SIG-M5 (cell line): ENCODE measurements around the gene CCL11.
A peak's percentile ranks its signal among the peaks of the same experiment; 100 is the strongest.

Experiments used
- DNase-seq: peaks from one replicate; lab custom pipeline; 2025; lab: John Stamatoyannopoulos, UW

CCL11 gene

DNA sequence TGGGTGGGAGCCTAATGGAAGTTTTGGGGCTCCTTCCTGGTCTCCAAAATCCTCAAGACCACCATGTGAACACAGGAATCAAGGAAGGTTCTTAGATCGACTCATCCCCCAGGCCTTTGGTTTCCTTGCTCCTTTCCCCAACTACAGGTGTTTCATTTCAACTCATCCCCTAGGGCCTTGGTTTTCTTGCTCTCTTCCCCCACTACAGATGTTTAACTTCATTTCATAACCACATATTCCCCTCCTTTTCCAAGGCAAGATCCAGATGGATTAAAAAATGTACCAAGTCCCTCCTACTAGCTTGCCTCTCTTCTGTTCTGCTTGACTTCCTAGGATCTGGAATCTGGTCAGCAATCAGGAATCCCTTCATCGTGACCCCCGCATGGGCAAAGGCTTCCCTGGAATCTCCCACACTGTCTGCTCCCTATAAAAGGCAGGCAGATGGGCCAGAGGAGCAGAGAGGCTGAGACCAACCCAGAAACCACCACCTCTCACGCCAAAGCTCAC, at the start of gene CCL11:
CCL11 (plus strand) TSS at position 457 of the 507 bp plus-strand sequence. CDS start 67 bp downstream, outside the sequence.
- DNase-seq = no peak

DNA sequence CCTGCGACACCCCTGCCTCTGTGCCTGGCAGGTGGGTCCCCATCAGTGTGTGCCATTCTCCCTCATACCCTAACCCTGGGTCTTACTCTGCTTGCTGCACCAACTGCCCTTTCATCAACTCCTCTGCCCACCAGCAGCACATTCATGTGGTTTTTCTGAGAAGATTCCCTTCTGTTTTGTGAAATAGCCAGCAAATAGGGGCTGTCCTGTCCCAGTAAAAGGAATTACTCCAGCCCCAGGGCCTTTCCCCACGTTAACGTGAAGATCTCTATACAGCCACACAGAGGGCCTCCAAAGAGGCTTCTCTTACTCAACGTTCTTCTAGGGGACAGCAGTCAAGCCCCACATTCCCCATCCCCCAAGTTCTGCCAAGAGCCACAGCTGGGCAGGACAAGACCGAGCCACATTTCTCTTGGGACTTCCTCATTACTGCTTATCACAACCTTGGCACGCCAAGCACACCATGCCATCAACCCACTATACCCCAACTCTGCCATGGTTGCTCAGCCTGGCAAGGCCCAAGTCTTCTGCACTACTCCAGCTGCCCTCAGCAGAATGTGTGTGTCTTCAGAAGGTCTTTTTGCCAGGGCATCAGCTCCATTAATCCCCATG, 49.2 kb upstream of the CCL11 start:
- DNase-seq = no peak

DNA sequence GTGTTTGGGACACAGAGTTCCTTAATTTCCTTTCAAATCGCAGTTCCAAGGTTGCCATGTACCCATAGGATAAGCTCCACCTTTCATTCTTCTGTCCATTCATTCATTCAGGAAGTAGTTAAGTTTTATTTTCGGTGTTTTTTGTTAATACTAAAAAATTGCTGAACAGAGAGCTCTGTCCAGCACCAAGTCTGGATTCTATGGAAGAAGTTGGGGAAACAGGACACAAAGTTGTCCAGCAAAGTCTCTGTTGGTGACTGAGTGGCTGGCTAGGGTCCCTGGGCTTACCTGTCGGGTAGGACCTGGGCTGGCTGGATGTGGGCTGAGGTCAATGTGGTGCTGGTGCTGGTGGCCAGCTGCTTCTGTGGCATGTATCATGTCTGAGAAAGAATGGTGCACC, 48.1 kb upstream of the CCL11 start:
- DNase-seq = no peak

DNA sequence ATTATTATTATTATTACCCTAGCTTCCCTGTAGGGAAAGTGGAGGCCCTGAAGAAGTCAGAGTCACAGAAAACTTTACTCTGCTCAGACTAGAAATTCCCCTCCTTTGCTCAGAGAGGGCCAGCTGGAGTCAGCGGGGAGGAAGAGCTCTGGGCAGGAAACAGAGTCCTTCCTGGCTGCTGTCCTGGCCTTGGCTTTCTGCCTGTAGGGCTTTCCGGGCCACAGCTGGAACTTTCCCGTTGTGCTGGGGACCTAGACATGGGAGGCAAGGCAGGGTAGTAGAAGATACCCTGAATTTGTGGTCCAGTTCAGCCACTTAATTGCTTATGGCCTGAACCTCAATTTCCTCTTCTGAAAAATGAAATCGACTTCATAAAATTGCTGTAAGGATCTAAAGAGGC, 44.5 kb upstream of the CCL11 start:
- DNase-seq = no peak

DNA sequence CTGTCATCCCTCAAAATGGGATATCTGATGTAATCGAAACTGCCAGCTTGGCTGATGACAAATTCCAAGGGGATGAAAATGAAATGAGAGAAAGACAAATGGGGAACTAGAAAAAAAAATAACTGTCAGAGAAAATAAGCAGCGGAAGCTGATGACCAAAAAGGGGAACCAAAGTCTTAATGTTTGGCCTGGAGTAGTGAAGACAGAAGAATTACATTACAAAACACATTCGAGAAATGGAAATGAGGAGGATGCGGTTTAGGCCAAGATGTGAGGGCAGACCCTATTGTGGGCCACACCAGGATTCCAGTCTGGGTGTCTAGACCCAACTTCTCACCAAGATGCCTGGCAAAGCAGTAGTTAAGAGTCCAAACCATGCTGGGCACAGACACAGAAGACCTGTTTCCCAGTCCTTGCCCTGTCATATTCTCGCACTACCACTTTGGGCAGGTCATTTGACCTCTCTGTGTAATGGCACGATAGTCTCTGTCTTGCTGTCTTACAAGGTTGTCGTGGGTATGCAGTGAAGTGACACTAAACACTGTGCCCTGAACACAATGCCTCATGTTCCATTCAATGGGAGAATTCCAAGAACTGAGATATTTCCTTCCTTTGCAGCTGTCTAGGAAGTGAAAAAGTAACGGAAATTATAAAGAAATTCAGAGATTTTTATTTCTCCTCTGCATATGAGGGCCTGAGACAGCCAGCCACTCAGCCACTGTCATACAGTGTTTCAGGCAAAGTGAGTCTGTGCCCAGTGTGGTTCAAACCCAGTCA, 42.8 kb upstream of the CCL11 start:
- peak; percentile 44 for DNase-seq

DNA sequence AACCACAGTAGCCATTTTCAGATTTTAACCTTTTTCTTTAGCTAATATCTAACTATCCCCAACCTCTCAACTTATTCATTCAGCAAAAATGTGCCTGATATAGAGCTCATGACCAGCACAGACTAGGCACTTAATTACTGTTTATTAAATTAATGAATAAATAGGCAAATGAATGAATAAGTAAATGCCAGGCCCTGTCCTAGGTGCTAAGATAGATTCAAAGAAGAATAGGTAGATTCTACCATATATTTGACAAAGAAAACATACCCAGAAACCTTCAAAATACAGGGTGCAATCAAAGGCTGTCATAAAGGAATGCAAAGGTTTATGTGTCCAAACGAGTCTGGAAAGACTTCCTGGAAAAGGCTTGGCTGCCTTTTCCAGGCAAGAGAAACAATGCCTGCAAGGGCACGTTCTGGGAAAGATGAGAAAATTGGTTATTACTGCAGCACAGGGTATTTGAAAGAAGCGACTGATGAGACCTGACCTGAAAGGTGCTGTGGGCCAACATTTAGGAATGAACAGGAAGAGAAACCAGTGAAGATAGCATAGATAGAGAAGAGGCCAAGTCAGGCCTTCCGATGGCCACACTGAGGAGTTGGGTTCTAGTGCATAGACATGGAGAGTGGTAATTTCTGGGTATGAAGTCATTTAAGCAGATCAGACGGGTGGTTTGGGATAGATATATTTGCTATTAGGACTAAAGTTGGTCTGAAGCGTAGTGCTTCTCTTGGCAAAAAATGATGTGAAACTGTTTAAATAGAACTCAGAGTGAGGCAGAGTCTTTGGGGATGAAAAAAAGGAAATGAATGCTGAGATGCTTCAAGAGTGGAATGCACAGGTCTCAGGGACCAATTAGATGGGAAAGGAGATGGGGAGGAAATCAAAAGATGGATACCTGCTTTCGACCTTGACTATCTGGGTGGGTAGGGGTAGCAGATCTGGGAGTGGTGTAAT, 41.9 kb upstream of the CCL11 start:
- DNase-seq = no peak

DNA sequence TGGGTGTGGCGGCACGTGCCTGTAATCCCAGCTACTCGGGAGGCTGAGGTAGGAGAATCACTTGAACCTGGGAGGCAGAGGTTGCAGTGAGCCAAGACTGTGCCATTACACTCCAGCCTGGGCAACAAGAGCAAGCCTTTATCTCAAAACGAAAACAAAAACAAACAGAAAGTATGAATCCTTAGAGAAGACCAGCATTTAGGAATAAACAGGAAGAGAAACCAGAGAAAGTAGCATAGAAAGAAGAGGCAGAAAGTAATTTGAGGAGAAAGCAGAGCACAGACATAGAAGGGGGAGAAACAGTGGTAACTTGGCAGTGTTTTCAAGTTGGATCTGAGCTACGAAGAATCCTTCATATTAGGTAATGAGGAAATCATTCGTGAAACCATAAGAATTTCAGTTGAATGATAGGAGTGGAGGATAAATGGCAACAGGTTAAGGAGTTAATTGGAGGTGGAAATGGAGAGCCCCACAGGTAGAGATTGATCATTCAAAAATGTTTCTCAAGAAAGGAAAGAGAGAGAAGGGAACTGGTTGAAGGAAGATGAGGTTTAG, 40.1 kb upstream of the CCL11 start:
- DNase-seq = no peak

DNA sequence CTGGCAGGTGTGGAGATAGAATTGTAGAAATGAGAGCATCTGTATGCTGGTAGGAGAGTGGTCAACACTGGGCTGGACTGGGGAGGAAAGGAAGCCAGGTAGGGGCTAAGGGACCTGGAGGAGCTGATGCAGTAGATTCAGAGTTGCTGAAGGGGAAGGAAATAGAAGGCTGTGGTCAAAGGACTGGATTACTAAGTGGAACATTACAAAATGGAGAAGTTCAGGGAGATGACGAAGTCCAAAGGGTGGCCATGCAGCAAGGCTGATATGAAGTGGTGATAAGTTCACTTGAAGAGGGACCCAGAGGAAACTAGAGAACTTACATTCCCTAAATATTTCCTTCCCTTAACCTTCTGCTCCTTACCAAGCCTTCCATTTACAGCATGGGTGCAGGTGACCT, 39.1 kb upstream of the CCL11 start:
- DNase-seq = peak; percentile 38

DNA sequence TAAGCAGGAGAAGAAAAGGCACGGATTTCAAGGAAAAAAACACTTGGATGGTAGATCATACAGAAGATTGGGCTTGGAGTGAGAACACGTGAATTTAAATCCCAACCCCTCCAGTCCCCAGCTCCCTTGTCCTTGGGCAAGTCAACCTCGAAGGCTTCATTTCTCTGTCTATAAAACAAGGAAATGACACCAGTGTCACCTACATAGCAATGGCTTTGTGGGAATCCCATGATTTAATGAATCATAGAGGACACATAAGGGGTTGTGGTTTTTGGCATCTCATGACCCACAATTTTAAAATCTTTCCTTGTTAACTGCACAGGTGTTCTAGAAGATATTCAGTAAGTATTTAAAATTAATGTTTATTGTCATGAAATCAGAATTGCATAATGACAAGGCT, 38.7 kb upstream of the CCL11 start:
- DNase-seq = no peak

DNA sequence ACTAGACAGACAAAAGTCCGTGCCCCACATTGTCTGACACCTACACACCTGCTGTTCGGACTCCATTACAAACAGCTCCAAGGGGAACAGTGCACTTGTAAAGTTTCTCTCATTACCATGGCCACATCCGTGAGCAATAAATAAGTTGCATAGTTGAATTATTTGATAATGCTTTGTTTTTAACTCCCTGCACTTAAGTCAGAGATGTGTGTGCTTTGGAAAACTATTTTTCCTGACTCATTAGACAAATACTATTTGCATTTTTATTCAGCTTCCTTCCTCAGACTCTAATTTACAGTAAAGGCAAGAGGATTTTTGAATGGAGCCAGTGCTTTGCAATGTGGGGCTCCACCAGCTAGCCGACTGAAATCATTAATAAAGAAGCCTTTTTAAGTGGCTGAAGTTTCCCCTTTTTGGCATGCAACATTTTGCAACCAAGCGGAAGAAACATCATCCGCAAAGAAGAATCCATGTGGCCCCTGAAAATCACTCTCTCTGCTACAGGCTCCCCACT, 37.0 kb upstream of the CCL11 start:
- DNase-seq = no peak

DNA sequence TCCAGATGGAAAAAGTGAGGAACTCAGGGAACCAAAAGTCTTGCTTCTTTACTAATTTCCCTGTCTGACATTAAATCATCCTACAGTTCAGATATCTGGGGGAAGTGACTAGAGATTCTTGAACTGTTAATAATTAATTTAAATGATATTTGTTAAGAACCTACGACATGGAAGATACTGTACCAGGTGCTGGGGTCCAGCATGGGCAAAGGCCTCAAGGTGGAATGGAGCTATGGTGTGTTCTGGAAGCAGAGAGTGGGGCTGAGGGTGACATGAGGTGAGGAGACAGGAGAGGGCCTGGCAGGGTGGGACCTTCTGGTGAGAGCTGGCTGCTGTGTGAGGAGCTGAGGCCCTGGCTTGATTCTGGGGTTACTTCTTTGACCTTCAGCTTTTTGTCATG, 36.5 kb upstream of the CCL11 start:
- no peak for DNase-seq

DNA sequence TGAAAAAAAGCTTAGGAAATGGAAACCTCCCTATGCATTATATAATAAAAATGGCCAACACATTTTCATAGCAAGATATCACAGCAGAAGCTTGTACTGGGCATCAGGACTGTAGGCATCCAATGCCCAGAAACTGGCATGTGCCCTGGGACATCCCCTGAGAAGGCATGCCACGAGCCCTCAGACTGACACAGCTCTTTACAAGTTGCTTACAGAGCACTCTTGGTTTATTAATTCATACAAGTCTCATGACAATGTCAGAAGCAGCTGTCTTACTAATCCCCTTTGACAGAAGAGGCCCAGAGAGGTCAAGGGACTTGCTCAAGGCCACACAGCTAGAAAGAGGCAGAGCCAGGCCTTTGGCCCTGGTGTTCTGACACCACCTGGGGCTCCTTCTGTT, 36.1 kb upstream of the CCL11 start:
- DNase-seq = no peak

DNA sequence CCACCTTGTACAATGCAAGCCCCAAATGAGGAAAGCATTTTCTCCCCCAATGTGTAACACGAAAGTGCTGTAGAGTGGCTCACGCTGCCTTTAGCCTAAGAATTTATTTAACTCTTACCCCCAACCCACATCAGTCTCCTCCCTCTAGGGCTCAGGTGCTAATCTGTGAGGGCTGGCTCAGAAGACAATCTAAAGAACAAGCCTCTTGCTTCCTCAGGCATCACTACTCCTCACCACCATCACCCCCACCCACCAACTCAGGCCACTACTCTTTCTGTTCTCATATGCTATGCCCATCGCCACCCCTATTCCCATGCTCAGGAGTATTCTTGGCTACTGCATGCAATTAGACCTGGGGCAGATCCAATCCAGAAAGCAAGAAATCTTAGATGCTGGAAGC, 34.4 kb upstream of the CCL11 start:
- DNase-seq = no peak

DNA sequence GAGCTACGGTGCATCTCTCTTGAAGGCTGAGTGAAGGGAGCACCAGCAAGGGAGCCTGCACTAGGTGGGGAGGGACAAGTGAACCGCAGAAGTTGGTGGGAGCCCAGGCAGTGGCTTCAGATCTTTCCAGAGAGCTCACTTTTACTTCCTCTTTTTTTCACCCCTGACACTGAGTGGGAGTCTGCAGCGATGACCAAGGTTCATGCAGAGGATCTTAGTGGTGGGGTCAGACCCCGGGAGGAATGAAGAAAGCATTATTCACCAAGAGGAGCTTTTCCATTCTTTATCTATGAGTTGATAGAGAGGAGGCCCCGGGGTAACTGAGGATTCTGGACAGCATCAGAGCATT, 33.5 kb upstream of the CCL11 start:
- DNase-seq = no peak

DNA sequence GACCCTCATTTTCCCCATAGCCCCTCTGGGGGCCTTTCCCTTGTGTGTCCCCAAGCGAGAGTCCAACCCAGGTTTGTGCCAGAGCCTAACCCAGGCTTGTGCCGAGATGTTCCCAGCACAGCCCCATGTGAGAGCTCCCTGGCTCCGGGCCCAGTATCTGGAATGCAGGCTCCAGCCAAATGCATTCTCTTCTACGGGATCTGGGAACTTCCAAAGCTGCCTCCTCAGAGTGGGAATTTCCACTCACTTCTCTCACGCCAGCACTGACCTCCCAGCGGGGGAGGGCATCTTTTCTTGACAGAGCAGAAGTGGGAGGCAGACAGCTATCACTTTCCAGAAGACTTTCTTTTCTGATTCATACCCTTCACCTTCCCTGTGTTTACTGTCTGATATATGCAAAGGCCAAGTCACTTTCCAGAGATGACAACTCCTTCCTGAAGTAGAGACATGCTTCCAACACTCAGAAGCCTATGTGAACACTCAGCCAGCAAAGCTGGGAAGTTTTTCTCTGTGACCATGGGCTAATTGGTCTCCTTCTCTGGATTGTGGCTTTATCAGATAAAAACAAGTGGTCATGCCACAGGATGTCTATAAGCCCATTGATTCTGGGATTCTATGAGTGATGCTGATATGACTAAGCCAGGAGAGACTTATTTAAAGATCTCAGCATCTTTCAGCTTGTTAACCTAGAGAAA, 33.0 kb upstream of the CCL11 start:
- DNase-seq = no peak

DNA sequence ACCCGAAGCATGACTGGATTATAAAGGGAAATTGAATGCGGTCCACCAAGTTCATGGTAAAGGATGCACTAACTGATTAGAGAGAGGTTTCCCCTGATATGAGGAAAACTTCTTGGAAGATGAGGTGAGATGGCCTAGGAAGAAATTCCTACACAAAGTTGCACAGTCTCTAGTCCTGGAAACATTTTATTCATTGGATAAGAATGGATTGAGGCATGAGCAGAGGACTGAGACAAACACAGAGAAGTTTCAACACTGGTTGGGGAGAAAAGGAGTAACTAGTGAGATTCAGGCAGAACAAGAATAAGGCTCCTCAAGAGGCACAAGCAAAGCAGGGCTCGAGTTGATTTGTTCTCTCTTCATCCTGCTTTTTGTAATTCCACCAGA, 32.4 kb upstream of the CCL11 start:
- DNase-seq = no peak

DNA sequence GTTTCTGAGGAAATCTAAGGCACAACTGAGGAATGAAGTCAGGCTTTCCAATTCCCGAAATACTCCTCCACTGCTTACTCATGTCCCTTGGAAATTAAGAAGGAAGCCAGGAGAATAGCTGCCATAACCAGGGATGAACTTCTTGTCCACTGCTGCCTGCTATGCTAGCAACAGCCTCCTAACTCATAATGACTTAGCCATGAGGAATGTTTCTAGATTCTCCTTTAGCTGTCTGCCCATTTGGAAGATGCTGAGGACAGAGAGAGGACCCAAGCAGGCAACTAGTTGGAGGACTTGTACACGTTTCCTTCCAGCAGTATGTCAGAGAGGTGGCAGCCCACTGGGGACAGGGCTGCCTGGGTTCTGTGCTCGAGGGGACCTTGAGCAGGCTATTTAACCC, 31.4 kb upstream of the CCL11 start:
- no peak for DNase-seq

DNA sequence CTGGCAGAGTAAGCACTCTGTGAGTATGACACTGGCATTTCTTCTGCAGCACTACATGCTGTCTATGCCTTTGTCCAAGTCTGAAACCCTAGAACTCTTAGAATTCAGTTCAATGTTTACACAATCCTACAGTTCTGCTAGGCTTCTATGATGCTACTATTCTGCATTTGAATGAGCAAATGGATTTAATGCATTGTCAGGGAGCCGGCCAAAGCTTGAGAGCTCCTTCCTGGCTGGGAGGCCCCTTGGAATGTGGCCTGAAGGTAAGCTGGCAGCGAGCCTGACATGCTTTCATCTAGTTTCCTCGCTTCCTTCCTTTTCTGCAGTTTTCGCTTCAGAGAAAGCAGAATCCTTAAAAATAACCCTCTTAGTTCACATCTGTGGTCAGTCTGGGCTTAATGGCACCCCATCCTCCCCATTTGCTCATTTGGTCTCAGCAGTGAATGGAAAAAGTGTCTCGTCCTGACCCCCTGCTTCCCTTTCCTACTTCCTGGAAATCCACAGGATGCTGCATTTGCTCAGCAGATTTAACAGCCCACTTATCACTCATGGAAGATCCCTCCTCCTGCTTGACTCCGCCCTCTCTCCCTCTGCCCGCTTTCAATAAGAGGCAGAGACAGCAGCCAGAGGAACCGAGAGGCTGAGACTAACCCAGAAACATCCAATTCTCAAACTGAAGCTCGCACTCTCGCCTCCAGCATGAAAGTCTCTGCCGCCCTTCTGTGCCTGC, 30.7 kb upstream of the CCL11 start, which contains the start of gene CCL2:
CCL2 (plus strand) TSS at position 635 of the 730 bp plus-strand sequence; CDS start at position 700, 65 bp downstream.
- DNase-seq = no peak

DNA sequence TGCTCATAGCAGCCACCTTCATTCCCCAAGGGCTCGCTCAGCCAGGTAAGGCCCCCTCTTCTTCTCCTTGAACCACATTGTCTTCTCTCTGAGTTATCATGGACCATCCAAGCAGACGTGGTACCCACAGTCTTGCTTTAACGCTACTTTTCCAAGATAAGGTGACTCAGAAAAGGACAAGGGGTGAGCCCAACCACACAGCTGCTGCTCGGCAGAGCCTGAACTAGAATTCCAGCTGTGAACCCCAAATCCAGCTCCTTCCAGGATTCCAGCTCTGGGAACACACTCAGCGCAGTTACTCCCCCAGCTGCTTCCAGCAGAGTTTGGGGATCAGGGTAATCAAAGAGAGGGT, 30.2 kb upstream of the CCL11 start:
- DNase-seq = no peak

DNA sequence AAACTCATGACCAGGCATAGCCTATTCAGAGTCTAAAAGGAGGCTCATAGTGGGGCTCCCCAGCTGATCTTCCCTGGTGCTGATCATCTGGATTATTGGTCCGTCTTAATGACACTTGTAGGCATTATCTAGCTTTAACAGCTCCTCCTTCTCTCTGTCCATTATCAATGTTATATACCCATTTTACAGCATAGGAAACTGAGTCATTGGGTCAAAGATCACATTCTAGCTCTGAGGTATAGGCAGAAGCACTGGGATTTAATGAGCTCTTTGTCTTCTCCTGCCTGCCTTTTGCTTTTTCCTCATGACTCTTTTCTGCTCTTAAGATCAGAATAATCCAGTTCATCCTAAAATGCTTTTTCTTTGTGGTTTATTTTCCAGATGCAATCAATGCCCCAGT, 29.7 kb upstream of the CCL11 start:
- DNase-seq = no peak
